K562 (cell line): ENCODE measurements around the gene QRFP. TPM values are rescaled to one million over a fixed set of nuclear protein-coding genes. Genes with fewer than 3 reads are reported as not detected.

Experiments used
- ATAC-seq: fragments of 200-7000 bp; cut with Tn5 transposase; 3 replicates; pipeline ENCODE4 v1.9.1; 2020; ENCODE audit warnings: moderate library complexity
- BruUV-seq: library from RNA; stranded (reverse); fragments of 400-500 nt; replicated peaks from 2 replicates; lab custom pipeline; 2021; lab: Mats Ljungman, UMichigan
- CTCF ChIA-PET: fragments of 300-600 bp; formaldehyde crosslinking; extraction: SDS; loops from one replicate; lab custom pipeline; 2021; ENCODE audit warnings: low intra/inter-chr PET ratio; lab: Yijun Ruan, JAX
- POLR2A ChIA-PET: fragments of 300-600, 350-650 bp; sonication (Branson Sonifier 250); formaldehyde crosslinking; extraction: SDS; loops from one replicate; lab custom pipeline; 2021; ENCODE audit warnings: antibody characterized with exemption, inconsistent platforms; lab: Yijun Ruan, JAX
- DNase-seq, 4 experiments: peaks; one replicate each; pipeline versions ENCODE4 v3.0.0 to v3.0.0-alpha.2; 2011 to 2018; ENCODE audit warnings: low spot score in 3 of 4, mixed read lengths in 3 of 4; ENCODE audit errors: extremely low read depth in 1 of 4
- FAIRE-seq: peaks from 2 replicates; lab custom pipeline; 2011; peaks lifted over from hg19 to GRCh38; lab: Jason Lieb, UNC
- H2AFZ ChIP-seq: 2 replicates; pipeline ENCODE4 v1.6.0; 2011; ENCODE audit warnings: low read depth, low read length, control low read depth, inconsistent platforms
- H3K27ac ChIP-seq: fragments of 200-600 bp; 3 replicates; pipeline ENCODE4 v1.8.0; 2011; ENCODE audit warnings: low read depth, mild to moderate bottlenecking, control low read depth, inconsistent platforms, low read length, moderate library complexity, mixed read lengths; ENCODE audit errors: extremely low read depth
- H3K27me3 ChIP-seq, 2 experiments: fragments of 300-600 bp in 1 of 2; 2 replicates in 1 of 2; 3 replicates in 1 of 2; pipeline versions ENCODE4 v1.6.0 to v1.8.0; 2011; ENCODE audit warnings: inconsistent platforms in 2 of 2, low read length in 2 of 2, mild to moderate bottlenecking in 1 of 2, mixed read lengths in 1 of 2, moderate library complexity in 1 of 2; ENCODE audit not compliant: control insufficient read depth in 2 of 2, insufficient read depth in 2 of 2
- H3K36me3 ChIP-seq: fragments of 300-600 bp; 3 replicates; pipeline ENCODE4 v1.8.0; 2011; ENCODE audit warnings: mild to moderate bottlenecking, low read length, inconsistent platforms; ENCODE audit not compliant: control insufficient read depth, insufficient read depth
- H3K4me1 ChIP-seq, 2 experiments: fragments of 200-600 bp in 1 of 2; replicated peaks in 1 of 2; 2 replicates in 1 of 2; 3 replicates in 1 of 2; pipeline versions ENCODE4 v1.5.1 to v1.8.0; 2011; ENCODE audit warnings: inconsistent platforms in 2 of 2, low read length in 2 of 2, mild to moderate bottlenecking in 1 of 2, mixed read lengths in 1 of 2, moderate library complexity in 1 of 2; ENCODE audit not compliant: control insufficient read depth in 2 of 2, insufficient read depth in 2 of 2
- H3K4me2 ChIP-seq: 2 replicates; pipeline ENCODE4 v1.6.1; 2011; ENCODE audit warnings: low read length, control low read depth, inconsistent platforms, mixed read lengths; ENCODE audit not compliant: insufficient read depth
- H3K4me3 ChIP-seq: fragments of 200-600 bp; sonication (generic), shearing (Covaris generic); 2 replicates; pipeline ENCODE4 v1.5.1; 2016; ENCODE audit warnings: control low read depth, inconsistent platforms
- H3K79me2 ChIP-seq: fragments of 200-600 bp; 3 replicates; pipeline ENCODE4 v1.8.0; 2011; ENCODE audit warnings: low read length, inconsistent platforms; ENCODE audit not compliant: control insufficient read depth, insufficient read depth
- H3K9ac ChIP-seq, 2 experiments: 2 replicates each; pipeline versions ENCODE4 v1.6.0 to v1.6.1; 2011; ENCODE audit warnings: low read depth in 2 of 2, low read length in 2 of 2, control low read depth in 1 of 2, inconsistent platforms in 1 of 2, mild to moderate bottlenecking in 1 of 2, mixed read lengths in 1 of 2; ENCODE audit not compliant: insufficient read depth in 1 of 2
- H3K9me1 ChIP-seq: one replicate; pipeline ENCODE4 v1.6.0; 2011; ENCODE audit warnings: inconsistent platforms, mild to moderate bottlenecking, low read length, moderate library complexity; ENCODE audit not compliant: control insufficient read depth, insufficient read depth
- H3K9me3 ChIP-seq: replicated peaks from 2 replicates; pipeline ENCODE4 v1.5.1; 2011; ENCODE audit warnings: low read depth, low read length, inconsistent platforms; ENCODE audit not compliant: control insufficient read depth, insufficient read depth
- H4K20me1 ChIP-seq: replicated peaks from 2 replicates; pipeline ENCODE4 v1.6.1; 2011; ENCODE audit warnings: low read length, inconsistent platforms, mixed read lengths; ENCODE audit not compliant: control insufficient read depth, insufficient read depth
- E2F1 ChIP-seq: sonication (generic); formaldehyde crosslinking; IDR thresholded peaks from 2 replicates; pipeline ENCODE4 v1.8.1; 2023; ENCODE audit warnings: mild to moderate bottlenecking, missing genetic modification reagents, moderate library complexity
- EHMT2 ChIP-seq: fragments of 450-650 bp; IDR thresholded peaks from 2 replicates; pipeline ENCODE4 v1.6.1; 2018; ENCODE audit warnings: antibody characterized with exemption
- KLF13 ChIP-seq: fragments of 450-650 bp; IDR thresholded peaks from 2 replicates; pipeline ENCODE4 v1.6.1; 2016; ENCODE audit warnings: missing genetic modification characterization, low read depth, mild to moderate bottlenecking, missing compliant biosample characterization, moderate library complexity, borderline replicate concordance
- NFIX ChIP-seq: fragments of 250-450 bp; sonication (Bioruptor Pico); IDR thresholded peaks from 2 replicates; pipeline ENCODE4 v1.4.0; 2020; ENCODE audit warnings: low read depth, mild to moderate bottlenecking, moderate library complexity
- PBX2 ChIP-seq, 2 experiments: IDR thresholded peaks in 1 of 2; conservative IDR thresholded peaks in 1 of 2; 2 replicates each; pipeline ENCODE4 v1.6.1; 2016; ENCODE audit warnings: low read depth in 2 of 2, mild to moderate bottlenecking in 1 of 2, missing compliant biosample characterization in 1 of 2, missing genetic modification characterization in 1 of 2, moderate library complexity in 1 of 2
- PHF8 ChIP-seq: fragments of 200-600 bp; sonication (generic); IDR thresholded peaks from 2 replicates; pipeline ENCODE4 v1.6.1; 2012; ENCODE audit warnings: mixed run types, mild to moderate bottlenecking, inconsistent platforms, low read length, moderate library complexity, borderline replicate concordance
- RNF2 ChIP-seq: sonication (generic); IDR thresholded peaks from 2 replicates; pipeline ENCODE4 v1.6.1; 2016
- SIN3B ChIP-seq: fragments of 450-650 bp; IDR thresholded peaks from 2 replicates; pipeline ENCODE4 v1.6.1; 2017; ENCODE audit warnings: low read depth, mild to moderate bottlenecking, moderate library complexity
- ZBTB11 ChIP-seq, 3 experiments: fragments of 200-800 bp in 1 of 3; fragments of 250-450 bp in 1 of 3; fragments of 450-650 bp in 1 of 3; sonication (Bioruptor Pico) in 1 of 3; sonication (Bioruptor generic) in 1 of 3; formaldehyde crosslinking in 1 of 3; IDR thresholded peaks; 2 replicates each; pipeline versions ENCODE4 v1.6.1 to v1.8.0; 2016 to 2022; ENCODE audit warnings: mild to moderate bottlenecking in 2 of 3, missing genetic modification characterization in 2 of 3, missing compliant biosample characterization in 1 of 3, moderate library complexity in 1 of 3
- ZNF224 ChIP-seq: sonication (generic); formaldehyde crosslinking; IDR thresholded peaks from 2 replicates; pipeline ENCODE4 v1.8.0; 2022; ENCODE audit warnings: mild to moderate bottlenecking, missing genetic modification reagents
- ZNF253 ChIP-seq: fragments of 250-450 bp; sonication (Bioruptor Pico); conservative IDR thresholded peaks from 2 replicates; pipeline ENCODE4 v1.6.1; 2021; ENCODE audit warnings: mild to moderate bottlenecking
- ZNF507 ChIP-seq: conservative IDR thresholded peaks from 2 replicates; pipeline ENCODE4 v1.6.1; 2017; ENCODE audit warnings: missing genetic modification characterization, missing compliant biosample characterization
- WGBS: fragments of 100-300 bp; shearing (Covaris generic); methylation state at CpG from one replicate; pipeline ENCODE4 v1.1.6; 2016; ENCODE audit warnings: low coverage, mixed read lengths; ENCODE audit not compliant: insufficient coverage; ENCODE audit errors: missing lambda C conversion rate; 5-methylcytosine and 5-hydroxymethylcytosine counted together
- in situ Hi-C: fragments of 300-500 bp; cut with MboI; formaldehyde crosslinking; loops from 4 replicates; pipeline ENCODE4 v1.15.0; 2018; ENCODE audit warnings: inconsistent platforms, mixed read lengths
- intact Hi-C: fragments of 100-400 bp; cut with micrococcal nuclease; formaldehyde crosslinking; loops from 2 replicates; pipeline ENCODE4 v1.14.2; 2022
- polyA plus RNA-seq, 8 experiments: library from polyadenylated mRNA; depleted of rRNA in 4 of 8; stranded (reverse) in 5 of 8; unstranded in 3 of 8; fragments of >200 nt; fragmentation: Nextera tagmentation in 2 of 8; fragmentation: Illumina TruSeq in 1 of 8; extraction: Ambion mirVana in 2 of 8; extraction: Trizol in 1 of 8; gene quantifications; 2 replicates each; pipeline versions ENCODE4 v1.2.1 to v1.2.3, GENCODE V29; 2011 to 2014; ENCODE audit warnings: inconsistent platforms in 1 of 8, missing spikeins in 1 of 8
- total RNA-seq, 7 experiments: library from RNA; depleted of rRNA in 6 of 7; stranded (reverse); fragments of >200 nt in 6 of 7; fragmentation: Illumina TruSeq in 2 of 7; extraction: Trizol in 2 of 7; gene quantifications; 2 replicates each; pipeline versions ENCODE4 v1.2.1 to v1.2.3, GENCODE V29; 2011 to 2021; ENCODE audit warnings: low replicate concordance in 1 of 7

The QRFP gene
- total and polyA plus RNA-seq, 9 of the 15 experiments (the other 6 are each of a cell fraction or from before 2014, with no cell fraction given) = not detected

GRCh38 chr9:130860458-130861316, 35.9 kb downstream of the QRFP start:
- ChIA-PET CTCF (interaction anchor here (0.6 to 15.1 kb wide), 5 partner anchors 13 to 177 kb away, joined by 3 to 636 read pairs (median 4); no protein-coding TSS in a partner anchor), POLR2A (interaction anchor here (0.5 to 15.4 kb wide), 16 partner anchors 7 to 179 kb away, joined by 3 to 220 read pairs (median 6); no protein-coding TSS in a partner anchor)
- Histone ChIP-seq H3K36me3 (peaks cover 65% of the 10 kb centered on the region), H3K4me2 (peak overlapping the region; percentile 16), H3K9me3 (no peaks in the 10 kb centered on the region), H3K4me1 (peaks cover 10% of the 10 kb centered on the region in 2 experiments; a peak in 4 of 5 replicates), H2AFZ (peak overlapping the region; percentile 7), H3K9ac (peak overlapping the region in 1 of 2 experiments; percentile 56; a peak in 2 of 4 replicates), H3K27ac (peak overlapping the region; percentile 6; the same call in 2 of the 3 replicates), H3K79me2 (no peaks in the 10 kb centered on the region), H3K9me1 (peaks cover 13% of the 10 kb centered on the region), H3K27me3 (no peaks in the 10 kb centered on the region), H3K4me3 (no peak overlapping the region), H4K20me1 (peaks cover 42% of the 10 kb centered on the region)
- intact Hi-C loops = loop anchor here (5.0 kb wide), 1 partner anchor 398 kb away; no protein-coding TSS in a partner anchor
- FAIRE-seq = peak; percentile 69
- peak; percentile 55 to 95 (median 94) for DNase-seq
- in situ Hi-C loops = loop anchor here (5.0 to 10.0 kb wide), 3 partner anchors 88 to 406 kb away; no protein-coding TSS in a partner anchor
- peak; percentile 87 for ATAC-seq
- 58% methylated on average over 28 of the region's 28 CpGs for WGBS
- no TSS peak for BruUV-seq
- TF ChIP-seq RNF2 (no peak), EHMT2 (no peak), ZBTB11 (CRISPR knock-in tag; IDR thresholded peaks at IDR 0.05) (no peak), ZNF224 (CRISPR knock-in tag) (no peak), SIN3B (no peak), PBX2 (CRISPR knock-in tag; IDR thresholded peaks at IDR 0.05; ENCODE audit: low read depth) (no peak), PBX2 (tag; conservative IDR thresholded peaks at IDR 0.05; ENCODE audit: low read depth) (no peak), PHF8 (no peak), ZNF507 (tag) (no peak), NFIX (CRISPR knock-in tag) (no peak), KLF13 (no peak), ZNF253 (CRISPR knock-in tag) (no peak), E2F1 (peak; percentile 67; the same call in 1 of the 2 replicates)
